H1 (cell line): ENCODE measurements around the gene KIF2C. TPM values are rescaled to one million over a fixed set of nuclear protein-coding genes. Genes with fewer than 3 reads are reported as not detected.

Experiments used
- BACH1 ChIP-seq: IDR thresholded peaks from 2 replicates; pipeline ENCODE4 v1.6.1; 2012; ENCODE audit warnings: low read length, improper control_type of control experiment
- CHD7 ChIP-seq: fragments of 300-600 bp; sonication (generic); IDR thresholded peaks from 2 replicates; pipeline ENCODE4 v1.7.1; 2012; ENCODE audit warnings: low read length, moderate library complexity, mild to moderate bottlenecking, inconsistent platforms; ENCODE audit not compliant: insufficient replicate concordance
- GTF2F1 ChIP-seq: IDR thresholded peaks from 2 replicates; pipeline ENCODE4 v1.6.1; 2012; ENCODE audit warnings: low read depth, low read length, improper control_type of control experiment, borderline replicate concordance
- JUND ChIP-seq: IDR thresholded peaks from 2 replicates; pipeline ENCODE4 v1.6.1; 2011; ENCODE audit warnings: mild to moderate bottlenecking, improper control_type of control experiment, low read length
- NRF1 ChIP-seq: IDR thresholded peaks from 2 replicates; pipeline ENCODE4 v1.6.1; 2011; ENCODE audit warnings: mild to moderate bottlenecking, low read depth, low read length, improper control_type of control experiment
- SP4 ChIP-seq: IDR thresholded peaks from 2 replicates; pipeline ENCODE4 v1.6.1; 2012; ENCODE audit warnings: low read length, inconsistent platforms
- TBP ChIP-seq: IDR thresholded peaks from 2 replicates; pipeline ENCODE4 v1.6.1; 2011; ENCODE audit warnings: low read depth, low read length, improper control_type of control experiment
- TEAD4 ChIP-seq: IDR thresholded peaks from 2 replicates; pipeline ENCODE4 v1.6.1; 2012; ENCODE audit warnings: low read depth, low read length, inconsistent platforms, mixed read lengths
- polyA plus RNA-seq, 7 experiments: library from polyadenylated mRNA; depleted of rRNA in 3 of 7; stranded (reverse) in 5 of 7; unstranded in 2 of 7; fragments of >200 nt in 5 of 7; fragments of 200-250 nt in 2 of 7; gene quantifications; 1 replicate in 5 of 7; 2 replicates in 1 of 7; 4 replicates in 1 of 7; pipeline versions ENCODE4 v1.2.1 to v1.2.3, GENCODE V29; 2011 to 2013; ENCODE audit warnings: missing spikeins in 2 of 7, mixed read lengths in 2 of 7
- total RNA-seq: library from RNA; stranded (reverse); fragmentation: NEBNext Ultra II Directional; extraction: Animal tissue kit (Norgen Biotek cat#: 25700); gene quantifications from 2 replicates; pipeline ENCODE4 v1.2.1, GENCODE V29; 2021

The KIF2C gene
- total and polyA plus RNA-seq, 2 of the 8 experiments (the other 6 are each of a cell fraction or from before 2014, with no cell fraction given): 41.8 to 68.1 TPM

- TF ChIP-seq CHD7 (peak; percentile 47), NRF1 (no peak), BACH1 (no peak), GTF2F1 (peak; percentile 99), SP4 (peak; percentile 85; the same call in 1 of the 2 replicates), TEAD4 (0 out of 2 replicates have a peak, but pooled peaks have one; percentile 1), JUND (0 out of 2 replicates have a peak, but pooled peaks have one; percentile 66), TBP (peak; percentile 98)
Observed at GRCh38 chr1:44721485-44722361, 17.9 kb upstream of the KIF2C start (continued).
